GM23338 (cell line): Measurements from ENCODE around the gene ABR. TPM values are rescaled to one million over a fixed set of nuclear protein-coding genes. Genes with fewer than 3 reads are reported as not detected.
A peak's percentile ranks its signal among the peaks of the same experiment; 100 is the strongest.

Experiments
- ATAC-seq: fragments of 200-7000 bp; cut with Tn5 transposase; 3 replicates; pipeline ENCODE4 v1.9.1; 2020
- DNase-seq: peaks from one replicate; pipeline ENCODE4 v3.0.0-alpha.2; 2015; ENCODE audit warnings: low spot score
- H2AFZ ChIP-seq: fragments of 200-600 bp; sonication (generic); 2 replicates; pipeline ENCODE4 v1.8.0; 2016; ENCODE audit warnings: antibody characterized with exemption, mild to moderate bottlenecking, moderate library complexity
- H3F3A ChIP-seq: fragments of 200-600 bp; sonication (generic); replicated peaks from 2 replicates; pipeline ENCODE4 v1.8.0; 2017; ENCODE audit warnings: antibody characterized with exemption, mixed run types, low read depth
- H3K27ac ChIP-seq: fragments of 200-600 bp; sonication (generic); 2 replicates; pipeline ENCODE4 v1.6.1; 2016; ENCODE audit warnings: low read depth
- H3K27me3 ChIP-seq: fragments of 200-600 bp; sonication (generic); 2 replicates; pipeline ENCODE4 v1.8.0; 2016; ENCODE audit warnings: mild to moderate bottlenecking, mixed run types, moderate library complexity; ENCODE audit not compliant: insufficient read depth
- H3K36me3 ChIP-seq: fragments of 200-600 bp; sonication (generic); 2 replicates; pipeline ENCODE4 v1.8.0; 2016; ENCODE audit warnings: mild to moderate bottlenecking; ENCODE audit not compliant: insufficient read depth
- H3K4me1 ChIP-seq: fragments of 200-600 bp; sonication (generic); 2 replicates; pipeline ENCODE4 v1.8.0; 2016; ENCODE audit warnings: mild to moderate bottlenecking, moderate library complexity; ENCODE audit not compliant: insufficient read depth
- H3K4me2 ChIP-seq: fragments of 200-600 bp; sonication (generic); 2 replicates; pipeline ENCODE4 v1.7.1; 2017; ENCODE audit warnings: mixed run types
- H3K4me3 ChIP-seq: fragments of 200-600 bp; sonication (generic); 2 replicates; pipeline ENCODE4 v1.6.1; 2016; ENCODE audit warnings: mixed run types
- H3K79me2 ChIP-seq: fragments of 200-600 bp; sonication (generic); replicated peaks from 2 replicates; pipeline ENCODE4 v1.8.0; 2017; ENCODE audit warnings: mild to moderate bottlenecking; ENCODE audit not compliant: insufficient read depth
- H3K9me2 ChIP-seq: fragments of 200-600 bp; sonication (generic); 2 replicates; pipeline ENCODE4 v1.8.0; 2017; ENCODE audit not compliant: insufficient read depth
- H4K20me1 ChIP-seq: fragments of 200-600 bp; sonication (generic); replicated peaks from 2 replicates; pipeline ENCODE4 v1.8.0; 2017; ENCODE audit warnings: mild to moderate bottlenecking; ENCODE audit not compliant: insufficient read depth
- H3K27ac Mint-ChIP-seq: 2 replicates; pipeline ENCODE4 v1.8.0; 2020; ENCODE audit warnings: inconsistent platforms, mild to moderate bottlenecking, moderate library complexity, mixed read lengths
- H3K27me3 Mint-ChIP-seq: 3 replicates; pipeline ENCODE4 v1.8.0; 2022; ENCODE audit warnings: low read depth, mild to moderate bottlenecking, moderate library complexity, mixed read lengths, inconsistent platforms; ENCODE audit not compliant: insufficient read depth, poor library complexity
- H3K36me3 Mint-ChIP-seq: 3 replicates; pipeline ENCODE4 v1.8.0; 2021; ENCODE audit warnings: low read depth, mild to moderate bottlenecking, inconsistent platforms, moderate library complexity, mixed read lengths
- H3K4me1 Mint-ChIP-seq: 3 replicates; pipeline ENCODE4 v1.8.0; 2020; ENCODE audit warnings: mild to moderate bottlenecking, inconsistent platforms, mixed read lengths
- H3K4me3 Mint-ChIP-seq: 3 replicates; pipeline ENCODE4 v1.8.0; 2021; ENCODE audit warnings: moderate library complexity, mild to moderate bottlenecking, inconsistent platforms, mixed read lengths
- H3K9me3 Mint-ChIP-seq: 3 replicates; pipeline ENCODE4 v1.8.0; 2020; ENCODE audit warnings: moderate library complexity, mild to moderate bottlenecking, inconsistent platforms, mixed read lengths
- CREB1 ChIP-seq: fragments of 250-450 bp; sonication (Bioruptor Pico); IDR thresholded peaks from 2 replicates; pipeline ENCODE4 v1.5.0; 2020; ENCODE audit warnings: low read depth, mild to moderate bottlenecking, moderate library complexity
- ETS1 ChIP-seq: IDR thresholded peaks from 2 replicates; pipeline ENCODE4 v1.6.1; 2016; ENCODE audit warnings: antibody characterized with exemption
- EZH2 ChIP-seq: fragments of 200-600 bp; sonication (generic); IDR thresholded peaks from one replicate; pipeline ENCODE4 v1.8.0; 2017; ENCODE audit warnings: antibody characterized with exemption, mild to moderate bottlenecking, low read depth; ENCODE audit not compliant: unreplicated experiment
- EZH2phosphoT487 ChIP-seq: fragments of 200-600 bp; sonication (generic); IDR thresholded peaks from one replicate; pipeline ENCODE4 v1.8.1; 2018; ENCODE audit warnings: antibody characterized with exemption; ENCODE audit not compliant: unreplicated experiment
- JUNB ChIP-seq: IDR thresholded peaks from one replicate; pipeline ENCODE4 v1.6.1; 2016; ENCODE audit warnings: antibody characterized with exemption; ENCODE audit not compliant: unreplicated experiment
- NANOG ChIP-seq: IDR thresholded peaks from 2 replicates; pipeline ENCODE4 v1.6.1; 2016; ENCODE audit warnings: antibody characterized with exemption, borderline replicate concordance
- STAT1 ChIP-seq: IDR thresholded peaks from one replicate; pipeline ENCODE4 v1.6.1; 2016; ENCODE audit warnings: antibody characterized with exemption; ENCODE audit not compliant: unreplicated experiment
- ZNF114 ChIP-seq: fragments of 250-450 bp; sonication (Bioruptor Pico); IDR thresholded peaks from 2 replicates; pipeline ENCODE4 v1.5.0; 2020; ENCODE audit warnings: mild to moderate bottlenecking, moderate library complexity
- ZNF331 ChIP-seq: fragments of 250-450 bp; sonication (Bioruptor Pico); IDR thresholded peaks from 2 replicates; pipeline ENCODE4 v1.5.0; 2020; ENCODE audit warnings: low read depth, mild to moderate bottlenecking, moderate library complexity
- polyA plus RNA-seq: library from polyadenylated mRNA; unstranded; fragments of >200 nt; fragmentation: Nextera tagmentation; extraction: Ambion mirVana; gene quantifications from 2 replicates; pipeline ENCODE4 v1.2.1, GENCODE V29; 2016
- total RNA-seq: library from RNA; depleted of rRNA; stranded (reverse); fragments of >200 nt; shearing (Covaris generic); gene quantifications from 2 replicates; pipeline ENCODE4 v1.2.3, GENCODE V29; 2014
- TF ChIP-seq, protein P1 (sequence below), 2 experiments: fragments of 200-600 bp in 1 of 2; sonication (generic) in 1 of 2; conservative IDR thresholded peaks; 2 replicates each; pipeline versions ENCODE4 v1.5.1 to v1.6.1; 2016 to 2017; ENCODE audit warnings: antibody characterized with exemption in 2 of 2, low read depth in 2 of 2, mild to moderate bottlenecking in 2 of 2, moderate library complexity in 1 of 2
- TF ChIP-seq, protein P2 (sequence below): fragments of 250-450 bp; sonication (Bioruptor Pico); IDR thresholded peaks from 2 replicates; pipeline ENCODE4 v1.5.0; 2020; ENCODE audit warnings: mild to moderate bottlenecking, moderate library complexity

ABR gene
- total and polyA plus RNA-seq, 2 experiments from 2014 or later = 15.0 to 27.7 TPM

DNA sequence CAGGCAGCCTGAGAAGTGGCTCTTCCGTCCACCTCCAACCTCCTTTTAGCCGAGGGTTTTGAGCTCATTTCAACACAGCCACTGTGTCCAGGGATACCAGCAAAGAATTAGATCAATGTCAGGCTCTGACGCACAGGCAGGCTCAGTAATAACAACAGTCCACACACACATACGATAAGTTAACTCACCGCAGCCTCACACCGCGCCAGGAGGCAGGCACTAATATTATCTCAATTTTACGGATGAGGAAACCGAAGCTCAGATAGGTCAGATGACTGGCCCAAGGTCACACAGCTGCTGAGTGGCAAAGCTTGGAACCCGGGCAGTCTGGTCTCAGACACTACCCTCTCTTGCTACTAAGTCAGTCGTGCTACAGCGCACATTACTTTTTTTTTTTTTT, 22.9 kb downstream of the ABR start:
- no peak overlapping the region for H2AFZ ChIP-seq
- TF ChIP-seq JUNB (no peak), EZH2 (no peak), ETS1 (no peak), STAT1 (no peak), ZNF331 (CRISPR knock-in tag) (no peak), ZNF114 (CRISPR knock-in tag) (no peak), NANOG (no peak), EZH2phosphoT487 (no peak)
- TF ChIP-seq, protein P1, sequence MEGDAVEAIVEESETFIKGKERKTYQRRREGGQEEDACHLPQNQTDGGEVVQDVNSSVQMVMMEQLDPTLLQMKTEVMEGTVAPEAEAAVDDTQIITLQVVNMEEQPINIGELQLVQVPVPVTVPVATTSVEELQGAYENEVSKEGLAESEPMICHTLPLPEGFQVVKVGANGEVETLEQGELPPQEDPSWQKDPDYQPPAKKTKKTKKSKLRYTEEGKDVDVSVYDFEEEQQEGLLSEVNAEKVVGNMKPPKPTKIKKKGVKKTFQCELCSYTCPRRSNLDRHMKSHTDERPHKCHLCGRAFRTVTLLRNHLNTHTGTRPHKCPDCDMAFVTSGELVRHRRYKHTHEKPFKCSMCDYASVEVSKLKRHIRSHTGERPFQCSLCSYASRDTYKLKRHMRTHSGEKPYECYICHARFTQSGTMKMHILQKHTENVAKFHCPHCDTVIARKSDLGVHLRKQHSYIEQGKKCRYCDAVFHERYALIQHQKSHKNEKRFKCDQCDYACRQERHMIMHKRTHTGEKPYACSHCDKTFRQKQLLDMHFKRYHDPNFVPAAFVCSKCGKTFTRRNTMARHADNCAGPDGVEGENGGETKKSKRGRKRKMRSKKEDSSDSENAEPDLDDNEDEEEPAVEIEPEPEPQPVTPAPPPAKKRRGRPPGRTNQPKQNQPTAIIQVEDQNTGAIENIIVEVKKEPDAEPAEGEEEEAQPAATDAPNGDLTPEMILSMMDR (conservative IDR thresholded peaks at IDR 0.05; ENCODE audit: low read depth in 2 of 2) = no peak
- H3K4me1 Mint-ChIP-seq = peaks cover 8% of the 10 kb centered on the region; the same call in 2 of the 3 replicates

GRCh38 chr17:1154704-1155103, 25.1 kb downstream of the ABR start:
- peak overlapping the region; percentile 77 for H3K27ac Mint-ChIP-seq
- H3K4me3 ChIP-seq = no peak overlapping the region
- H3K27me3 ChIP-seq = no peaks in the 10 kb centered on the region
- no peak overlapping the region for H3K27ac ChIP-seq
- H2AFZ ChIP-seq = no peak overlapping the region
- DNase-seq (no peak), ATAC-seq (no peak; the same call in 1 of the 3 replicates)
- H3K4me2 ChIP-seq = no peak overlapping the region
- H4K20me1 ChIP-seq = no peaks in the 10 kb centered on the region
- no peaks in the 10 kb centered on the region for H3K36me3 ChIP-seq
- H3K4me3 Mint-ChIP-seq = no peak overlapping the region
- no peaks in the 10 kb centered on the region for H3K79me2 ChIP-seq
- no peaks in the 10 kb centered on the region for H3K4me1 ChIP-seq
- no peaks in the 10 kb centered on the region for H3K36me3 Mint-ChIP-seq
- H3K4me1 Mint-ChIP-seq = peaks cover 5% of the 10 kb centered on the region; the same call in 2 of the 3 replicates
- H3K9me3 Mint-ChIP-seq = no peaks in the 10 kb centered on the region
- no peaks in the 10 kb centered on the region for H3K9me2 ChIP-seq
- no peaks in the 10 kb centered on the region for H3F3A ChIP-seq
- peaks cover 7% of the 10 kb centered on the region for H3K27me3 Mint-ChIP-seq
- TF ChIP-seq EZH2 = no peak
- TF ChIP-seq STAT1 = no peak
- TF ChIP-seq ETS1 = no peak
- TF ChIP-seq CREB1 (CRISPR knock-in tag) = no peak
- TF ChIP-seq EZH2phosphoT487 = no peak
- TF ChIP-seq ZNF114 (CRISPR knock-in tag) = no peak
- TF ChIP-seq NANOG = no peak
- TF ChIP-seq, protein P2, sequence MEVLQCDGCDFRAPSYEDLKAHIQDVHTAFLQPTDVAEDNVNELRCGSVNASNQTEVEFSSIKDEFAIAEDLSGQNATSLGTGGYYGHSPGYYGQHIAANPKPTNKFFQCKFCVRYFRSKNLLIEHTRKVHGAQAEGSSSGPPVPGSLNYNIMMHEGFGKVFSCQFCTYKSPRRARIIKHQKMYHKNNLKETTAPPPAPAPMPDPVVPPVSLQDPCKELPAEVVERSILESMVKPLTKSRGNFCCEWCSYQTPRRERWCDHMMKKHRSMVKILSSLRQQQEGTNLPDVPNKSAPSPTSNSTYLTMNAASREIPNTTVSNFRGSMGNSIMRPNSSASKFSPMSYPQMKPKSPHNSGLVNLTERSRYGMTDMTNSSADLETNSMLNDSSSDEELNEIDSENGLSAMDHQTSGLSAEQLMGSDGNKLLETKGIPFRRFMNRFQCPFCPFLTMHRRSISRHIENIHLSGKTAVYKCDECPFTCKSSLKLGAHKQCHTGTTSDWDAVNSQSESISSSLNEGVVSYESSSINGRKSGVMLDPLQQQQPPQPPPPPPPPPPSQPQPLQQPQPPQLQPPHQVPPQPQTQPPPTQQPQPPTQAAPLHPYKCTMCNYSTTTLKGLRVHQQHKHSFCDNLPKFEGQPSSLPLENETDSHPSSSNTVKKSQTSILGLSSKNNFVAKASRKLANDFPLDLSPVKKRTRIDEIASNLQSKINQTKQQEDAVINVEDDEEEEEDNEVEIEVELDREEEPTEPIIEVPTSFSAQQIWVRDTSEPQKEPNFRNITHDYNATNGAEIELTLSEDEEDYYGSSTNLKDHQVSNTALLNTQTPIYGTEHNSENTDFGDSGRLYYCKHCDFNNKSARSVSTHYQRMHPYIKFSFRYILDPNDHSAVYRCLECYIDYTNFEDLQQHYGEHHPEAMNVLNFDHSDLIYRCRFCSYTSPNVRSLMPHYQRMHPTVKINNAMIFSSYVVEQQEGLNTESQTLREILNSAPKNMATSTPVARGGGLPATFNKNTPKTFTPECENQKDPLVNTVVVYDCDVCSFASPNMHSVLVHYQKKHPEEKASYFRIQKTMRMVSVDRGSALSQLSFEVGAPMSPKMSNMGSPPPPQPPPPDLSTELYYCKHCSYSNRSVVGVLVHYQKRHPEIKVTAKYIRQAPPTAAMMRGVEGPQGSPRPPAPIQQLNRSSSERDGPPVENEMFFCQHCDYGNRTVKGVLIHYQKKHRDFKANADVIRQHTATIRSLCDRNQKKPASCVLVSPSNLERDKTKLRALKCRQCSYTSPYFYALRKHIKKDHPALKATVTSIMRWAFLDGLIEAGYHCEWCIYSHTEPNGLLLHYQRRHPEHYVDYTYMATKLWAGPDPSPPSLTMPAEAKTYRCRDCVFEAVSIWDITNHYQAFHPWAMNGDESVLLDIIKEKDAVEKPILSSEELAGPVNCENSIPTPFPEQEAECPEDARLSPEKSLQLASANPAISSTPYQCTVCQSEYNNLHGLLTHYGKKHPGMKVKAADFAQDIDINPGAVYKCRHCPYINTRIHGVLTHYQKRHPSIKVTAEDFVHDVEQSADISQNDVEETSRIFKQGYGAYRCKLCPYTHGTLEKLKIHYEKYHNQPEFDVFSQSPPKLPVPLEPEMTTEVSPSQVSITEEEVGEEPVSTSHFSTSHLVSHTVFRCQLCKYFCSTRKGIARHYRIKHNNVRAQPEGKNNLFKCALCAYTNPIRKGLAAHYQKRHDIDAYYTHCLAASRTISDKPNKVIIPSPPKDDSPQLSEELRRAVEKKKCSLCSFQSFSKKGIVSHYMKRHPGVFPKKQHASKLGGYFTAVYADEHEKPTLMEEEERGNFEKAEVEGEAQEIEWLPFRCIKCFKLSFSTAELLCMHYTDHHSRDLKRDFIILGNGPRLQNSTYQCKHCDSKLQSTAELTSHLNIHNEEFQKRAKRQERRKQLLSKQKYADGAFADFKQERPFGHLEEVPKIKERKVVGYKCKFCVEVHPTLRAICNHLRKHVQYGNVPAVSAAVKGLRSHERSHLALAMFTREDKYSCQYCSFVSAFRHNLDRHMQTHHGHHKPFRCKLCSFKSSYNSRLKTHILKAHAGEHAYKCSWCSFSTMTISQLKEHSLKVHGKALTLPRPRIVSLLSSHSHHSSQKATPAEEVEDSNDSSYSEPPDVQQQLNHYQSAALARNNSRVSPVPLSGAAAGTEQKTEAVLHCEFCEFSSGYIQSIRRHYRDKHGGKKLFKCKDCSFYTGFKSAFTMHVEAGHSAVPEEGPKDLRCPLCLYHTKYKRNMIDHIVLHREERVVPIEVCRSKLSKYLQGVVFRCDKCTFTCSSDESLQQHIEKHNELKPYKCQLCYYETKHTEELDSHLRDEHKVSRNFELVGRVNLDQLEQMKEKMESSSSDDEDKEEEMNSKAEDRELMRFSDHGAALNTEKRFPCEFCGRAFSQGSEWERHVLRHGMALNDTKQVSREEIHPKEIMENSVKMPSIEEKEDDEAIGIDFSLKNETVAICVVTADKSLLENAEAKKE (CRISPR knock-in tag) = no peak
- no peak for TF ChIP-seq ZNF331 (CRISPR knock-in tag)
- TF ChIP-seq JUNB = no peak

More for the DNA sequence above, 22.9 kb downstream of the ABR start:
- Histone ChIP-seq H3K36me3 (no peaks in the 10 kb centered on the region), H3K27ac (no peak overlapping the region), H3K4me1 (no peaks in the 10 kb centered on the region), H3K27me3 (no peaks in the 10 kb centered on the region), H3K4me2 (no peak overlapping the region), H3K79me2 (no peaks in the 10 kb centered on the region), H3K9me2 (no peaks in the 10 kb centered on the region), H4K20me1 (no peaks in the 10 kb centered on the region; the same call in 1 of the 2 replicates), H3K4me3 (no peak overlapping the region), H3F3A (no peaks in the 10 kb centered on the region)
- Mint-ChIP-seq H3K9me3 (no peaks in the 10 kb centered on the region), H3K27me3 (peaks cover 7% of the 10 kb centered on the region), H3K36me3 (no peaks in the 10 kb centered on the region), H3K27ac (no peak overlapping the region), H3K4me3 (no peak overlapping the region)
- DNase-seq (no peak), ATAC-seq (no peak)
